Omental fat pad (tissue), 4 donors: ENCODE data around the gene MARCO. TPM values are rescaled to one million over a fixed set of nuclear protein-coding genes. Genes with fewer than 3 reads are reported as not detected.

Source experiments
- ATAC-seq: fragments of 150-250 bp; one replicate; pipeline ENCODE4 v1.9.1; 2016; ENCODE audit warnings: mild to moderate bottlenecking, moderate library complexity; ENCODE audit not compliant: low FRiP score
- DNase-seq: peaks from one replicate; pipeline ENCODE4 v3.0.0-alpha.2; 2019; ENCODE audit warnings: low spot score
- CTCF ChIP-seq, 3 donors: fragments of 450-650 bp; IDR thresholded peaks; one replicate each; pipeline ENCODE4 v1.5.1; 2016 to 2017; ENCODE audit warnings: antibody characterized with exemption in 3 of 3, mild to moderate bottlenecking in 3 of 3, moderate library complexity in 2 of 3
- total RNA-seq, 4 donors: library from RNA; depleted of rRNA; stranded (reverse); fragments of >200 nt; gene quantifications; one replicate each; pipeline ENCODE4 v1.1.0, GENCODE V29; 2016

The MARCO gene
- total RNA-seq, 4 donors from 2014 or later = 20.3 to 70.6 (median 27.7) TPM

GRCh38 chr2:118925476-118925875, 16.5 kb upstream of the MARCO start:
- no peak for DNase-seq
- no peak for ATAC-seq
- no peak for TF ChIP-seq CTCF (IDR thresholded peaks at IDR 0.05)

GRCh38 chr2:118925981-118926380, 16.0 kb upstream of the MARCO start:
- ATAC-seq (no peak), DNase-seq (no peak)
- TF ChIP-seq CTCF (IDR thresholded peaks at IDR 0.05) = no peak

GRCh38 chr2:118929059-118929458, 12.9 kb upstream of the MARCO start:
- ATAC-seq (no peak), DNase-seq (no peak)
- no peak for TF ChIP-seq CTCF (IDR thresholded peaks at IDR 0.05)

- DNase-seq (no peak), ATAC-seq (no peak)
- TF ChIP-seq CTCF (IDR thresholded peaks at IDR 0.05) = no peak
These were observed 9.0 kb upstream of the MARCO start for GRCh38 chr2:118932949-118933348.

- DNase-seq = no peak
- no peak for TF ChIP-seq CTCF (IDR thresholded peaks at IDR 0.05)
- ATAC-seq = no peak
These were observed 5.7 kb upstream of the MARCO start for GRCh38 chr2:118936306-118936705.

GRCh38 chr2:118936936-118937335, 5.1 kb upstream of the MARCO start:
- DNase-seq = no peak
- peak; percentile 27 for ATAC-seq
- no peak for TF ChIP-seq CTCF (IDR thresholded peaks at IDR 0.05)

GRCh38 chr2:118937817-118938216, 4.2 kb upstream of the MARCO start:
- TF ChIP-seq CTCF (IDR thresholded peaks at IDR 0.05) = no peak
- DNase-seq (no peak), ATAC-seq (no peak)
